Neuron (in vitro differentiated cells): ENCODE measurements around the gene CES2.
"Not testable (repeated sequence)": the region's sequence is repeated elsewhere in the genome, so short reads cannot be mapped to it uniquely, and the experiment has no call there.

ENCODE experiments used
- H2AFZ ChIP-seq: one replicate; pipeline ENCODE4 v1.6.1; 2013; ENCODE audit warnings: low read depth, mild to moderate bottlenecking, inconsistent platforms, low read length, moderate library complexity
- H3K27me3 ChIP-seq: one replicate; pipeline ENCODE4 v1.6.1; 2013; ENCODE audit warnings: low read length; ENCODE audit not compliant: insufficient read depth
- H3K36me3 ChIP-seq: one replicate; pipeline ENCODE4 v1.6.1; 2013; ENCODE audit warnings: low read length; ENCODE audit not compliant: insufficient read depth
- H3K4me1 ChIP-seq: one replicate; pipeline ENCODE4 v1.6.1; 2013; ENCODE audit warnings: low read length; ENCODE audit not compliant: insufficient read depth
- H3K4me3 ChIP-seq: 2 replicates; pipeline ENCODE4 v1.5.1; 2013; ENCODE audit warnings: mild to moderate bottlenecking, low read length, moderate library complexity
- H3K9me3 ChIP-seq: one replicate; pipeline ENCODE4 v1.6.1; 2013; ENCODE audit warnings: low read length

Gene CES2

DNA sequence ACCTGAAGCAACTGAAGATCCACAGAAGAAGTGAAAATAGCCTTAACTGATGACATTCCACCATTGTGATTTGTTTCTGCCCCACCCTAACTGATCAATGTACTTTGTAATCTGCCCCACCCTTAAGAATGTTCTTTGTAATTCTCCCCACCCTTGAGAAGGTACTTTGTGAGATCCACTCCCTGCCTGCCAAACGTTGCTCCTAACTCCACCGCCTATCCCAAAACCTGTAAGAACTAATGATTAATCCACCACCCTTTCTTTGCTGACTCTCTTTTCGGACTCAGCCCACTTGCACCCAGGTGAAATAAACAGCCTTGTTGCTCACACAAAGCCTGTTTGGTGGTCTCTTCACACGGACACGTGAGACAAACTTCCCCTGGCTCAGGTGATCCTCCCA is 38.6 kb upstream of the CES2 start:
- peaks cover 12% of the 10 kb centered on the region for H3K4me1 ChIP-seq
- not testable (repeated sequence) for H3K36me3 ChIP-seq, H3K4me3 ChIP-seq, H2AFZ ChIP-seq, H3K9me3 ChIP-seq, H3K27me3 ChIP-seq

DNA sequence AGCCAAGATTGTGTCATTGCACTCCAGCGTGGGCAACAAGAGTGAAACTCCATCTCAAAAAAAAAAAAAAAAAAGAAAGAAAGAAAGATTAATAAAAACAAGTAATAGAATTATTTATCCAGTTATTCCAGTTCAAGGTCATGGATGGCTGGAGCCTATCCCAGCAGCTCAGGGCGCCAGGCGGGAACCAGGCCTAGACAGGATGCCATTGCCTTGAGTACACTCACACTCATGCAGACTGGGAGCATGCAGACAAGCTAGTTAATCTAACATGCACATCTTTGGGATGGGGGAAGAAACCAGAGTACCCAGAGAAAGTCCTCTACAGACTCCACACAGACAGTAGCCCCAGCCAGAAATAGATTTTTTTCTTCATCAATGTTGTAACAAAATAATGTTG is 37.1 kb upstream of the CES2 start:
- Histone ChIP-seq H3K4me3 (no peak overlapping the region), H3K36me3 (no peaks in the 10 kb centered on the region), H3K4me1 (peaks cover 12% of the 10 kb centered on the region), H3K9me3 (no peaks in the 10 kb centered on the region), H2AFZ (no peak overlapping the region), H3K27me3 (no peaks in the 10 kb centered on the region)

DNA sequence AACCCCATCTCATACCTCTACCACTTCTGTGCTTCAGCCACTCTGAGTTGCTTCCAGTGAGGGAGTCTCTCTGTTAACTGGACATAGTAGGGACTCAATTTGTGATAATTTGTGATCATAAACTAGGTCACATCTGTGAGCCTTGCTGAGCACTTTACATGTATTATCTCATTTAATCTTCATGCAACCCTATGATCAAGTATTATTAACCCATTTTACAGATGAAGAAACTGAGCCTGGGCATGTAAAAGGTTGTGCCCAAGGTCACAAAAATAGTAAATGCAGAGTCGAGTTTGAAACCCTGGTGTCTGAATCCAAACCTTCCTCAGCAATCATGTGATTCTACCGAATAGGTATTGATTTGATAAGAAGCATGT is 36.4 kb upstream of the CES2 start:
- Histone ChIP-seq H2AFZ (no peak overlapping the region), H3K27me3 (no peaks in the 10 kb centered on the region), H3K4me1 (peaks cover 12% of the 10 kb centered on the region), H3K9me3 (no peaks in the 10 kb centered on the region), H3K4me3 (no peak overlapping the region), H3K36me3 (no peaks in the 10 kb centered on the region)

DNA sequence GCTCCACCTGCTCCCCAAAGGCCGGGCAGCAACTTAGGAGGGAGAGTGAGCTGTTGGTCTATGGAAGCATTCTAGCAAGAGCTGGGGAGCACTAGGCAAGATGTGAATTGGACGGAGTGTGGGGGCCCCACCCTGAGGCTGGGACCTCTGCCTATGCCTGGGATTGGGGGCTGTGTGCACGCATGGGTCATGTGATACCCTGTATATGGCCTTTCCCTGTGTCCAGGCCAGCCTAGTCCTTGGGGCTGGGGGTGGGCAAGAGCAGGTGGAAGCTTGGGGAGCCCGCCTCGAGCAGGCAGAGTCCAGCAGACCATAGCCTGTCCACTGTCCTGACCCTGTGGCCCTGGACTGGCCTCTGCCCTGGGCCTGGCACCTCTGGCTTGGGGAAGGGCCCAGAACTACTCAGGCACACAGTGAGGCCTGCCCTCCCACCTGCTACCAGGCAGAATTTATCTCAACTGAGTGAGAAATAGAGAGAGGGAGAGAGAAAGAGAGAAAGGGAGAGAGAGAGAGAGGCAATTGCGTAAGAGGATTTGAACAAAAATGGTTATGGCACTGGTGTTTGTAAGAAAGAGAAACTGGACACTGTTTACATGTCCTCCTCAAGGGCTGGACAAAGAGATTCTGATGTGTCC is 35.9 kb upstream of the CES2 start:
- Histone ChIP-seq H3K36me3 (no peaks in the 10 kb centered on the region), H2AFZ (peak overlapping the region; percentile 6), H3K9me3 (no peaks in the 10 kb centered on the region), H3K27me3 (no peaks in the 10 kb centered on the region), H3K4me1 (peaks cover 12% of the 10 kb centered on the region), H3K4me3 (no peak overlapping the region)

DNA sequence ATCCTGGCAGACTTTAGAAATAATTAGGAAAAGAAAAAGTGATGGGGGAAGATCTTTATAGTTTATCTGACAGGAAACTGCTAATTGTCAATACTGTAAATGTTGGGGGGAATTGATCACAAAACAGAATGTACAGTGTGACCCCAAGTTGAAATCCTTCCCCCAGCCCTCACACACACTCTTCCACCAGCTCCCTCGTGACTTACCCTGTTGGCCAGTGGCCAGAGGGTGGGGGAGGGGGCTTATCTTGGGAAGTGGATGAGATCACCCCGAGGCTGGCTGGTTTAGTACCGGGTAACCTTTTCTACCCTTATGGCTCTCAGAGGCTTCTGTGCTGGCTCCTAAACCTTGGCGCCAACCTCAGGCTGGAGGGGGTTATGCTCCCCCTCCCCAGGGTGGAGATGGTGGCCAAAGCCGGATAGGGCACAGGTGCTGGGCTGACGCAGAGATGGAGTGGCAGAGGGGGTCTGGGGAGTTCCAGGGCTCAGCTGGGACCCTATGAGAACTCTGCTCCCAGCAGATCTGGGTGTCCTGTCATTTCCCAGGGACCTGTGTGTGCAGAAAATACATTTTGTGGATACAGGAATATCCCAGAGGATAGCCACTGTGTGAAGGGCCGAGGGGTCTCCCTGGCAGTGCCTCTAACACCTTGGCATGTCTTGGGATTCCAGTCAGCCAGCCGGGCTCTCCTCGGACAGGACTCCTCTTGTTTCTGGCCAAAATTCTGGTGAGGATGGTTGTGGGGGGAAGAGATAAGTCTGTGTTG is 35.2 kb upstream of the CES2 start:
- Histone ChIP-seq H2AFZ (peak overlapping the region; percentile 6), H3K9me3 (no peaks in the 10 kb centered on the region), H3K36me3 (no peaks in the 10 kb centered on the region), H3K4me1 (peaks cover 12% of the 10 kb centered on the region), H3K4me3 (no peak overlapping the region), H3K27me3 (no peaks in the 10 kb centered on the region)

DNA sequence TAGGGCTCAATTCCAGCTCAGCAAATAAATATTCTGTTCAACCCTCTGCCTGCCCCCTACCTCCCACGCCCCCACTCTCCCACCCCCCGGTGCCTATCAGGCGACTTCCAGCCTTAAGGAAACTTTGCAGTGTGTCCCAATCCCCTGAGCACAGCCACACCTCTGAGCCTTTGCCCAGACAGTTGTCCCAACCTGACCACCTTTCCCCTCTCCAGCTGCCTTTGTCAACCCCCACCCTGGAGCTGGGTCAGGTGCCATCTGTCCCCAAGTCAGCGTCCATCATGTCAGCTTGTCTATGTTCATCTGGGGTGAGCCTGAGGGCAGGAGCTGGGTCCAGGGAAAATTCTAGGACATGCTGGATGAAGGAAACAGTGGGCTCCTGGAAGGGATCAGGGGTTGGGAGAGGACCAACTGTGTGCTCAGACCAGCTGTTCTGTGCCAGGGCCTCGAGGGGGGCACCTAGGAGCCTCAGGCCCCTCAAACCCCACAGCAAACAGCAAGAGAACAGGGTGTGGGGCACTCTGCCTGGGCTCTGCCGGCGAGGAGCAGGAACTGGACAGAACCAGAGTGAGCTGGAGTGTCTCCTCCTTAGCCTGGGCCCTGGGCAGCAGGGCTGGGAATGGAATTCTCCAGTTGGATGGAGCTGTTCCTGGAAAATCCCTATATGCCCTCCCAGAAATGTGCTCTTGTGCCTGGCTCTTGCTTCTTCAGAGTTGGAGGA is 34.4 kb upstream of the CES2 start:
- no peaks in the 10 kb centered on the region for H3K27me3 ChIP-seq
- peaks cover 12% of the 10 kb centered on the region for H3K4me1 ChIP-seq
- no peaks in the 10 kb centered on the region for H3K9me3 ChIP-seq
- H3K4me3 ChIP-seq, result no peak overlapping the region
- H2AFZ ChIP-seq, result no peak overlapping the region
- H3K36me3 ChIP-seq, result no peaks in the 10 kb centered on the region

DNA sequence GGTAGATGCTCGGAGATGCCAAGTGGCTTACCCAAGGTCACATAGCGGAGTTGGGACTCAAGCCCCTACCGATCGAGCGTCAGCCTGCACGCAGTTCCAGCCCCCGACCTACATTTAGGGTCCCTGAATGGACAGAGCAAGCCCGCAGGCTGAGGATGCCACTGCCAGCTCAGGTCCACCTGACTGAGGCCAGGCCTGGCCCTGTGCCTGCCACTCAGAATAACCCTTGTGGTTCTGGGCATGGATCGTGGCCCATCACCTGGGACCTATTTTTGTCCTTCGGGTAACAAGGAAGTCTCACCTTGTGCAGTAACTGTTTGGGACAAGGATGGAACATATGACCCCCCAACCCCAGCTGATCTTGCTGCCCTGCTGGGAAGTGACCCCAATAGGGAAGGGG is 33.7 kb upstream of the CES2 start:
- no peaks in the 10 kb centered on the region for H3K9me3 ChIP-seq
- H3K4me3 ChIP-seq, result no peak overlapping the region
- no peak overlapping the region for H2AFZ ChIP-seq
- no peaks in the 10 kb centered on the region for H3K27me3 ChIP-seq
- peaks cover 12% of the 10 kb centered on the region for H3K4me1 ChIP-seq
- no peaks in the 10 kb centered on the region for H3K36me3 ChIP-seq

DNA sequence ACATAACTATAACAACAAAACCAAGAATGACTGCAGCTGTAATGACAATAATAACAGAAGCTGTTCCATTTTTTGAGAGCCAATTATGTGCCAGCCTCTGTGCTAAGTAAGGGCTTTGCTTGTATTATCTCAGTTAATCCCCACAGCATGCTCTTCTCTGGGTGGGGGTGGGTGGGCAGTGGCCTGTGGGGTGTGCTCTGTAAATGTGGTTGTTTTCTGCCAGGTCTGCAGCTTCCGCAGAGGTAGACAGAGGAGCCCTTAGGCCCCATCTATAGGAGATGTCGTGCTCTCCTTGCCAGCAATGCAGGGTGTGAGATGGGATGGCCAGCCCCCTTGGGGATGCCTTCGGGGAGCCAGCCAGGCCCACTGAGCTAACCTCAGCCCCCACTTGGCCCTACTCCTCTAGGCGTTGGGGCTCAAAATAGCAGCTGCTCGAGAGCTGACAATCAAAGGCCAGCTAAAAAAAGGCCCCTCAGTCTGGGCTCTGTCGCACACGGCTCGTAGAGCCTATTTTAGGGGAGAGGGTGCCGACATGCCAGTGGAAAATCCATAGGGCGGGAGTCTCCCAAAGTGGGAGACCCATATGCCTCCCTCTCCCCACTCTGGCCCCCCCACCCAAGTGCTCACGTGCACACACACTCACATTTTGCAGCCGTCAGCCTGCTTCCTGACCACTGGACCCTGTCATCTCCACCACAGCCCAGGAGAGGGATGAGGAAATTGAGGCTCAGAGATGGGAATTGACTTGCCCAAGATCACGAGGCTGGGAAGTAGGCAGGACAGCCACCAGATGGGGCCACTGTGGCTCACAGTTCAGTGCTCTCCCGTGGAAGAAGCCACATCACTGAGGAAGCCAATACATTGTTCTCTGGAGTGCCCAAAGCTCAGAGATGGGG is 32.4 kb upstream of the CES2 start:
- H3K4me1 ChIP-seq, result peaks cover 12% of the 10 kb centered on the region
- no peaks in the 10 kb centered on the region for H3K9me3 ChIP-seq
- H2AFZ ChIP-seq, result no peak overlapping the region
- no peak overlapping the region for H3K4me3 ChIP-seq
- peaks cover 5% of the 10 kb centered on the region for H3K27me3 ChIP-seq
- H3K36me3 ChIP-seq, result no peaks in the 10 kb centered on the region

DNA sequence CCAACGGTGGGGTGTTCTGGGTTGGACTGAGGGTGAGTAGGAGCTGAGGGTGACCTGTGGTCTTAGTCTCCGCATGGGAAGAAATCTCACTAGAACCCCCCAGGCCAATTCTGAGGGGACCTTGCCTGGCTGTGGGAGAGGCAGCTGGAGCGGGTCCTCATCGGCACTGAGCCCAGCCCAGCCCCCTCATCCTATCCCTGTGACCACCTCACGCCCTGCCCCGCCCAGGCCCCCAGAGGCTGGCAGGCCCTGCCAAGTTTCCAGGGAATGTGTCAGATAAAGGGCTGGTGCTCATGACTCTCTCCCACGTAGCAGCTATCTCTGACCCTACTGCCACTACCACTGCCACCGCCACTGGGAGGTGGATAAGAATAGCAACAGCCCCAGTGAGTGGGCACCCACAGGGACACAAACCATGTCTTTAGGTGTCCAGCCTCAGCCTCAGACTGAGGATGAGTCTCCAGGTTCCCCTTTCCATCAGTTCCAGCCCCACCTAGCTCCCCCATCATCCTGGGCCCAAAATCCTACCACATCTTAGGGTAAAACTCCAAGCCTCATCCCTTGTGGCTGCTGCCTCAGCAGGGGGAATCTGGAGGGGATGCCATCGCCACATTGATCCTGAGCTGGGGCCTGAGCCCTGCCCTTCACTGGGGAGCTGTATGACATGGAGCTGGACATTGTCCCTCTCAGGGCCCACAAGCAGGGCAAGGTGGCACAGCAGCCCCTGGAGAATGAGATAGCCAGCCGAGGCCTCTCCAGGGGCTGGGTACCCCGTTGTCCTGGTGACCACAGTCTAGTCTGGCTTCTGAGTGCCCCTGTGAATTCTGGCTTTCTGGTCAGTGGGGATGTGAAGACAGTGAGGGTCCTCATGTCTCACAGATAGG is 31.5 kb upstream of the CES2 start:
- no peak overlapping the region for H3K4me3 ChIP-seq
- no peak overlapping the region for H2AFZ ChIP-seq
- peaks cover 12% of the 10 kb centered on the region for H3K4me1 ChIP-seq
- no peaks in the 10 kb centered on the region for H3K9me3 ChIP-seq
- no peaks in the 10 kb centered on the region for H3K36me3 ChIP-seq
- peaks cover 7% of the 10 kb centered on the region for H3K27me3 ChIP-seq

DNA sequence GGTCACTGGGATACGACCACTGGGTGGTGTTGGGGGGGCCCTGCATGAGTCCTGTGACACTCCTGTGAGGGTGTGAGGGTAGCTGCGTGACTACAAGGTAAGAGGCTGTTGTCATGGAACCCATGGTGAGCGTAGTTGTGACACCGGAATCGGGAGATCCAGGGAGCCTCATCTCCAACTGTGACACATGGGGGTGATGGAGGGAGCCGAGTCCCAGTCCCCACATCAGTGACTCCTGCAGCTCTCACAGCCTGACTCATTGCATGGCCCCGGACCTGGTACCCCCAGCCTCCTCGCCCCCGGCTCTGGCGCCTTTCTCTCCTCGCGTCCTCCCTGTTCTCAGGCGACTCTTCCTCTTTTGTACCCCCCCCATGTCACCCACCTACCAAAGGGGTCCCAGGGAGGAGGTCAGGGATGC is 30.9 kb upstream of the CES2 start:
- no peaks in the 10 kb centered on the region for H3K9me3 ChIP-seq
- peaks cover 11% of the 10 kb centered on the region for H3K4me1 ChIP-seq
- H3K27me3 ChIP-seq, result peaks cover 7% of the 10 kb centered on the region
- H3K4me3 ChIP-seq, result no peak overlapping the region
- no peaks in the 10 kb centered on the region for H3K36me3 ChIP-seq
- no peak overlapping the region for H2AFZ ChIP-seq

DNA sequence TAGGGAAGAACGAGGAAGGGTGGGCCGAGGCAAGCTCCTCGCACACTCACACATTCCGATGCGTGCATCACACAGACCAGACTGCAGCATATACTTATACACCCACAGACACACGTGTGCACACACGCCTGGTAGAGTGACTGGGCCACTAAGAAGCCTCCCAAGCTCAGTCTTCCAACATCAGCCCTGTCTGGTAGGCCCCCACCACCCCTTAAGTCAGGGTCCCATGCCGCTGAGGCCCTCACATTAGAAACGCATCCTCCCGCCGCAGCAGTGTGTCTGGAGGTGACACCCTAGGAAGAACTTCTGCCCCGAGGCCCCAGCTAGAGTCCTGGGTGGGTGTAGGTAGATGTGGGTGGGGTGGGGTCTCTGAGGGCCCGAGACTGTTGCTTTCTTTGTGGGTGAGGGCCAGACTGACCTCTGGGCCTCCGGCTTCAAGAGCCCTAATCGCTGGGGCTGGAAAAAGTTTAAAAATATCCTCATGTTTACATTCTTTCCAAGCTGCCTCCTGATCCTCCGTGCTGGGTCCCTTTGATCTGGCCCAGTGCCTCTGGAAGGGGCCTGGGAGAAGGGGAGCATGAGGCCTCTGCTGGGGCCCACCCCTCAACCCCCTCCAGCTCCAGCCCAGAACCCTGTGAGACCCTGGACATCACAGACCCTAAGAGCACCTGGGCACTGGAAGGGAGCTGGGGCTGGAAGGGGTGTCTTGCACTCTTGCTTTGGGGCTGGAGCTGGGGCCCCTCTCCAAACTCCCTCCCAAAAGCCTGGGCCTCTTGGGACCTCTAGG is 30.3 kb upstream of the CES2 start:
- H3K27me3 ChIP-seq, result peaks cover 7% of the 10 kb centered on the region
- no peak overlapping the region for H2AFZ ChIP-seq
- no peaks in the 10 kb centered on the region for H3K9me3 ChIP-seq
- H3K4me1 ChIP-seq, result peaks cover 5% of the 10 kb centered on the region
- no peak overlapping the region for H3K4me3 ChIP-seq
- no peaks in the 10 kb centered on the region for H3K36me3 ChIP-seq
